Body of pancreas (tissue), 4 donors: ENCODE data around the gene COL19A1.

Source experiments
- POLR2A ChIP-seq, 3 donors: fragments of 450-650 bp; IDR thresholded peaks; one replicate each; pipeline ENCODE4 v1.6.1; 2016; ENCODE audit warnings: antibody characterized with exemption in 3 of 3, mild to moderate bottlenecking in 2 of 3
- TF ChIP-seq, protein P1 (sequence below), 7 experiments: fragments of 450-650 bp in 4 of 7; fragments of 200-600 bp in 3 of 7; sonication (generic) in 3 of 7; IDR thresholded peaks; one replicate each; pipeline ENCODE4 v1.5.1; 2016 to 2019; ENCODE audit warnings: antibody characterized with exemption in 7 of 7

- TF ChIP-seq, protein P1, sequence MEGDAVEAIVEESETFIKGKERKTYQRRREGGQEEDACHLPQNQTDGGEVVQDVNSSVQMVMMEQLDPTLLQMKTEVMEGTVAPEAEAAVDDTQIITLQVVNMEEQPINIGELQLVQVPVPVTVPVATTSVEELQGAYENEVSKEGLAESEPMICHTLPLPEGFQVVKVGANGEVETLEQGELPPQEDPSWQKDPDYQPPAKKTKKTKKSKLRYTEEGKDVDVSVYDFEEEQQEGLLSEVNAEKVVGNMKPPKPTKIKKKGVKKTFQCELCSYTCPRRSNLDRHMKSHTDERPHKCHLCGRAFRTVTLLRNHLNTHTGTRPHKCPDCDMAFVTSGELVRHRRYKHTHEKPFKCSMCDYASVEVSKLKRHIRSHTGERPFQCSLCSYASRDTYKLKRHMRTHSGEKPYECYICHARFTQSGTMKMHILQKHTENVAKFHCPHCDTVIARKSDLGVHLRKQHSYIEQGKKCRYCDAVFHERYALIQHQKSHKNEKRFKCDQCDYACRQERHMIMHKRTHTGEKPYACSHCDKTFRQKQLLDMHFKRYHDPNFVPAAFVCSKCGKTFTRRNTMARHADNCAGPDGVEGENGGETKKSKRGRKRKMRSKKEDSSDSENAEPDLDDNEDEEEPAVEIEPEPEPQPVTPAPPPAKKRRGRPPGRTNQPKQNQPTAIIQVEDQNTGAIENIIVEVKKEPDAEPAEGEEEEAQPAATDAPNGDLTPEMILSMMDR (IDR thresholded peaks at IDR 0.05): no peak
- no peak for TF ChIP-seq POLR2A (IDR thresholded peaks at IDR 0.05)
Measured at GRCh38 chr6:69878795-69879194, 12.4 kb downstream of the COL19A1 start.
